ENCODE measurements around the gene FOXK1. TPM values are rescaled to one million over a fixed set of nuclear protein-coding genes. Genes with fewer than 3 reads are reported as not detected.

The FOXK1 gene
- total RNA-seq, 2 donors from 2014 or later: 34.3 to 62.4 TPM

DNA sequence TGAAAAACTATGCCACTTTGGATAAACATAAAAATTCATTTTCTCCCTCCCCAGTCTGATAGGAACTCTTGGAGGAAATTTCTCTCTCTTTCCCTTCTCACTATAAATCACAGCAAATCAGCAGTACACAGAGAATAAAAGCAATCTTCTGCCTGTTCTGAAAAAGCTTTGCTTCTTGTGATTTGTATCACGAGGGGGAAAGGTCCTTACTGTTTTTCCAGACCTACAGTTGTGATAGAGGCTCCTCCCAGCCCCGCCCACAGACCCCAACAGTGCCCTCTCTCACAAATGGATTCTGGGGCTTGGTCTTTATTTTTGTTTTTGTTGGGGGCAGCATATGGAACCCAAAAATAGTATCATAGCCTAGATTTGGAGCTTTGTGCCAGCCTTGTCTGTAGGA lies 12.2 kb downstream of the FOXK1 start:
- ATAC-seq (ENCODE audit: insufficient number of reproducible peaks, low FRiP score, low read depth) (no peak), DNase-seq (ENCODE audit: low spot score) (no peak)
- Histone ChIP-seq H3K36me3 (no peaks in the 10 kb centered on the region), H3K9me3 (no peaks in the 10 kb centered on the region), H3K27ac (peak overlapping the region; percentile 93 to 97), H3K4me3 (peak overlapping the region; percentile 12), H3K4me1 (ENCODE audit: control insufficient read depth in 1 of 2, low read depth in 2 of 2) (peaks cover 39 to 71% of the 10 kb centered on the region in 2 donors), H3K27me3 (replicated peaks; ENCODE audit: insufficient read depth) (no peaks in the 10 kb centered on the region)
- TF ChIP-seq, protein P1, sequence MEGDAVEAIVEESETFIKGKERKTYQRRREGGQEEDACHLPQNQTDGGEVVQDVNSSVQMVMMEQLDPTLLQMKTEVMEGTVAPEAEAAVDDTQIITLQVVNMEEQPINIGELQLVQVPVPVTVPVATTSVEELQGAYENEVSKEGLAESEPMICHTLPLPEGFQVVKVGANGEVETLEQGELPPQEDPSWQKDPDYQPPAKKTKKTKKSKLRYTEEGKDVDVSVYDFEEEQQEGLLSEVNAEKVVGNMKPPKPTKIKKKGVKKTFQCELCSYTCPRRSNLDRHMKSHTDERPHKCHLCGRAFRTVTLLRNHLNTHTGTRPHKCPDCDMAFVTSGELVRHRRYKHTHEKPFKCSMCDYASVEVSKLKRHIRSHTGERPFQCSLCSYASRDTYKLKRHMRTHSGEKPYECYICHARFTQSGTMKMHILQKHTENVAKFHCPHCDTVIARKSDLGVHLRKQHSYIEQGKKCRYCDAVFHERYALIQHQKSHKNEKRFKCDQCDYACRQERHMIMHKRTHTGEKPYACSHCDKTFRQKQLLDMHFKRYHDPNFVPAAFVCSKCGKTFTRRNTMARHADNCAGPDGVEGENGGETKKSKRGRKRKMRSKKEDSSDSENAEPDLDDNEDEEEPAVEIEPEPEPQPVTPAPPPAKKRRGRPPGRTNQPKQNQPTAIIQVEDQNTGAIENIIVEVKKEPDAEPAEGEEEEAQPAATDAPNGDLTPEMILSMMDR (IDR thresholded peaks at IDR 0.05): no peak

DNA sequence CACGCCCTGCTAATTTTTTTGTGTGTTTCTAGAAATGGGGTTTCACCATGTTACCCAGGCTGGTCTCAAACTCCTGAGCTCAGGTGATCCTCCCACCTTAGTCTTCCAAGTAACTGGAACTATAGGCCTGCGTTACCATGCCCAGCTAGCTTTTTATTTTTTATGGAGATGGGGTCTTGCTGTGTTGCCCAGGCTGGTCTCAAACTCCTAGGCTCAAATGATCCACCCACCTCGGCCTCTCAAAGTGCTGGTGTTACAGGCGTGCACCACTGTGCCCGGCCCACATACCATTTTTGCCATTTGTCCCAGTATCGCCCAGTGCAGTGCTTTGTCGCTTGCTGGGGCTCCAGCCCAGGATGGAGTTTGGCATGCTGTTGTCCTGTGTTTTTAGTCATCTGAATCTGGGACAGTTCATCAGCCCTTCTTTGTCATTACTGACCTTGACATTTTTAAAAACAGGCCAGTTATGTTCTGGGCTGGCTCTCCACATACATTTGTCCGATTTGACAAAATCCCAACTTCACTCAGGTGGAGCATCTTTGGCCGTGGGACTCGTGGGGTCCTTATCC lies 16.7 kb downstream of the FOXK1 start:
- TF ChIP-seq, protein P1 (IDR thresholded peaks at IDR 0.05): no peak
- no peak overlapping the region for H3K4me3 ChIP-seq
- peak overlapping the region in 1 of 2 donors; percentile 5 for H3K27ac ChIP-seq
- no peak for ATAC-seq (ENCODE audit: insufficient number of reproducible peaks, low FRiP score, low read depth)
- DNase-seq (ENCODE audit: low spot score): no peak
- H3K36me3 ChIP-seq: no peaks in the 10 kb centered on the region
- H3K4me1 ChIP-seq (ENCODE audit: control insufficient read depth in 1 of 2, low read depth in 2 of 2): peaks cover 37 to 72% of the 10 kb centered on the region in 2 donors
- H3K27me3 ChIP-seq (replicated peaks; ENCODE audit: insufficient read depth): no peaks in the 10 kb centered on the region
- no peaks in the 10 kb centered on the region for H3K9me3 ChIP-seq

DNA sequence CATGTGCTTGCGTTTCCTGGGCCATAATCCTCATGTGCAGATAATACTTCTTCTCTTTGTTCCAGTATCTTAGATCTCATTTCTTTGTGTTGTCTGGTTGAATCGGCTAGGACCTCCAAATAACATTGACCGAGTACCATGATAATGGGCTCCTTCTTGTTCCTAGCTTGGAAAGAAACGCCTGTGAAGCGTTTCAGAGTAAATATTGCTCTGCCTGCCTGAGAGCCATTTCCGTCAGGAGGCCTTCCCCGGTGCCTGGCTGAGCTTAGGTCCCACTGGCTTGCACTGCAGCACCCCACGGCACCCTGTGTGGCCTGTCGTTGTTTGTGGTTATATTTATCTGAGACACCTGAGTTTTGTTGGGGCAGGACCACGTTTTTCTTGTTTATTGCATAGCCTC lies 17.7 kb downstream of the FOXK1 start:
- Histone ChIP-seq H3K4me1 (ENCODE audit: control insufficient read depth in 1 of 2, low read depth in 2 of 2) (peaks cover 35 to 72% of the 10 kb centered on the region in 2 donors), H3K4me3 (no peak overlapping the region), H3K36me3 (no peaks in the 10 kb centered on the region), H3K27me3 (replicated peaks; ENCODE audit: insufficient read depth) (no peaks in the 10 kb centered on the region), H3K9me3 (no peaks in the 10 kb centered on the region), H3K27ac (peak overlapping the region; percentile 5 to 46)
- DNase-seq (ENCODE audit: low spot score) (no peak), ATAC-seq (ENCODE audit: insufficient number of reproducible peaks, low FRiP score, low read depth) (no peak)
- TF ChIP-seq, protein P1 (IDR thresholded peaks at IDR 0.05): no peak

DNA sequence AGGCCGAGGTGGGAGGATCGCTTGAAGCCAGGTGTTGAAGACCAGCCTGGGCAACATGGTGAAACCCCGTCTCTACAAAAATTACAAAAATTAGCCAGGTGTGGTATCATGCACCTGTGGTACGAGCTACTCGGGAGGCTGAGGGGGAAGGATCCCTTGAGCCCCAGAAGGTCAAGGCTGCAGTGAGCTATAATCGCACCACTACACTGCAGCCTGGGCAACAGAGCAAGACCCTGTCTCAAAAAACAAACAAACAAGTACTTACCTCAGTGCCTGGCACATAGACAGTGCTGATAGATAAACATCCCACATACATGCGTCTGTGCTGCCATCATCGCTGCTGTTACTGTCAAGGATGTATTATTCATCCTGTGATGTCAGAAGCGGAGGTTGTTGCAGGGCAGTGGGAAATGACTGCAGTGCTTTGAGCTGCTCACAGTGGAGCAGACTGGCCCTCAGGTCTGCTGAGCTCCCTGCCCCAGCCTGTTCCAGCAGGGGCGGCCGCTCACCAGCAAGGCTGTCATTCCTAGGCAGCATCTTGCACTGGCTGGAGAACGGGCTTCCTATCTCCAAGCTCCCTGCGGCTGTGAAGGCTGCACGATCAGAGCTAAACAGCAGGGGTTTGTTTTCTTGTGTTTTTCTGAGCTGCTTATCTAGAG lies 18.6 kb downstream of the FOXK1 start:
- no peaks in the 10 kb centered on the region for H3K27me3 ChIP-seq (replicated peaks; ENCODE audit: insufficient read depth)
- DNase-seq (ENCODE audit: low spot score): no peak
- H3K27ac ChIP-seq: peak overlapping the region; percentile 35 to 46
- ATAC-seq (ENCODE audit: insufficient number of reproducible peaks, low FRiP score, low read depth): peak; percentile 11
- TF ChIP-seq, protein P1 (IDR thresholded peaks at IDR 0.05): no peak
- H3K9me3 ChIP-seq: no peaks in the 10 kb centered on the region
- no peaks in the 10 kb centered on the region for H3K36me3 ChIP-seq
- peak overlapping the region; percentile 33 for H3K4me3 ChIP-seq
- peaks cover 36 to 71% of the 10 kb centered on the region in 2 donors for H3K4me1 ChIP-seq (ENCODE audit: control insufficient read depth in 1 of 2, low read depth in 2 of 2)

DNA sequence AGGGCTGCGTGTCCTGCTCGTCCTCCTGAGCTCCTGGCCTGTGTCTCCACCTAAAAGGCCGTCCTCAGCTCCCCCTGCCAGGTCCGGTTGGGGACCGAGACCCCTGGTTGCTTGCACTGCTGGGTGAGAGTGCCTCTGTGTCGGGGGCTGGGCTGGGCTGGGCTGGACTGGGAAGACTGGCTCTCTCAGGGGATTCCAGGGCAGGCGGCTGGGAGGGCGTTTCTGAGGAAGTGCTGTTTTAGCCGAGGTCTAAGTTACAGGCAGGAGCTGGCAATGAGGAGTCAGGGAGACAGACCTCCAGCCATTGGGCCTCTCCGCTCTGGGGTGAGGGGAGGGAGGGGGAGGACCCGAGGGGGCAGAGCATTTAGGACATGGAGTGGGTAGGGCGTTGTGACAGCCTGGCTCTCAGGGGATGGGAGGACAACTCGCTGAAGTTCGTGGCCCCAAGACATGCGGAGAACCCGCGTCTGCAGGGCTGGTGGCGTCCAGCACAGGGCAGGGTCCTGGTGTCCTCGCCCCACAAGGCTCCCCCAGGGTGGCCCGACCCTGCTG lies 20.9 kb downstream of the FOXK1 start:
- H3K4me1 ChIP-seq (ENCODE audit: control insufficient read depth in 1 of 2, low read depth in 2 of 2): peaks cover 40 to 88% of the 10 kb centered on the region in 2 donors
- peak overlapping the region; percentile 20 for H3K4me3 ChIP-seq
- peak overlapping the region; percentile 11 to 31 for H3K27ac ChIP-seq
- H3K36me3 ChIP-seq: no peaks in the 10 kb centered on the region
- ATAC-seq (ENCODE audit: insufficient number of reproducible peaks, low FRiP score, low read depth): no peak
- no peak for DNase-seq (ENCODE audit: low spot score)
- no peaks in the 10 kb centered on the region for H3K27me3 ChIP-seq (replicated peaks; ENCODE audit: insufficient read depth)
- H3K9me3 ChIP-seq: no peaks in the 10 kb centered on the region
- TF ChIP-seq, protein P1 (IDR thresholded peaks at IDR 0.05): no peak
